Right lobe of liver (tissue), 4 donors: Measurements from ENCODE around the gene GRIK2.
"Not testable (repeated sequence)": the region's sequence is repeated elsewhere in the genome, so short reads cannot be mapped to it uniquely, and the experiment has no call there.

Experiments
- CTCF ChIP-seq, 4 donors: fragments of 200-600 bp in 3 of 4; fragments of 450-650 bp in 1 of 4; IDR thresholded peaks; one replicate each; pipeline versions ENCODE4 v1.5.1 to v1.8.0; 2016 to 2022; ENCODE audit warnings: antibody characterized with exemption in 4 of 4, mild to moderate bottlenecking in 2 of 4
- POLR2A ChIP-seq: fragments of 450-650 bp; IDR thresholded peaks from one replicate; pipeline ENCODE4 v1.6.1; 2017; ENCODE audit warnings: antibody characterized with exemption, mild to moderate bottlenecking
- donor health status: DM: no; HTN: no; CAD: no.
- donor health status: DM: no; HTN: no; CAD: no.
- donor health status: DM: no; HTN: yes; CAD: no.

- not testable (repeated sequence) for TF ChIP-seq CTCF (IDR thresholded peaks at IDR 0.05); POLR2A
These were observed 694.7 kb downstream of the GRIK2 start for GRCh38 chr6:102088160-102088559.
